Lower lobe of right lung (tissue), 2 donors: ENCODE measurements around the gene SYT1. TPM values are rescaled to one million over a fixed set of nuclear protein-coding genes. Genes with fewer than 3 reads are reported as not detected.
"Not testable (repeated sequence)": the region's sequence is repeated elsewhere in the genome, so short reads cannot be mapped to it uniquely, and the experiment has no call there.

Experiments
- ATAC-seq, 2 donors: fragments of 200-7000 bp; cut with Tn5 transposase; one replicate each; pipeline ENCODE4 v1.9.1; 2020 to 2022; ENCODE audit warnings: mild to moderate bottlenecking in 2 of 2, moderate library complexity in 2 of 2
- DNase-seq: peaks from one replicate; pipeline ENCODE4 v3.0.0-alpha.2; 2020
- H3K27ac ChIP-seq: fragments of 200-600 bp; one replicate; pipeline ENCODE4 v1.8.0; 2022
- H3K27me3 ChIP-seq: fragments of 200-600 bp; one replicate; pipeline ENCODE4 v1.8.0; 2022; ENCODE audit warnings: low read depth
- H3K36me3 ChIP-seq: fragments of 200-600 bp; one replicate; pipeline ENCODE4 v1.8.0; 2022; ENCODE audit warnings: mild to moderate bottlenecking
- H3K4me1 ChIP-seq: fragments of 200-600 bp; one replicate; pipeline ENCODE4 v1.8.0; 2022
- H3K4me3 ChIP-seq: fragments of 200-600 bp; one replicate; pipeline ENCODE4 v1.8.0; 2022; ENCODE audit warnings: mild to moderate bottlenecking
- H3K9me3 ChIP-seq: fragments of 200-600 bp; one replicate; pipeline ENCODE4 v1.8.0; 2022
- CTCF ChIP-seq: fragments of 200-600 bp; IDR thresholded peaks from one replicate; pipeline ENCODE4 v1.8.0; 2022; ENCODE audit warnings: antibody characterized with exemption, mild to moderate bottlenecking
- intact Hi-C: fragments of 100-400 bp; cut with DNase I; formaldehyde crosslinking; loops from one replicate; pipeline ENCODE4 v1.11.0; 2022
- total RNA-seq: library from RNA; stranded (reverse); fragmentation: NEBNext Ultra II Directional; extraction: Animal tissue kit (Norgen Biotek cat#: 25700); gene quantifications from one replicate; pipeline ENCODE4 v1.2.1, GENCODE V29; 2021
- donor health status: DM: no; HTN: yes; CAD: no; lungs with severe emphysema.

SYT1 gene
- total RNA-seq, 1 donor from 2014 or later, result 0.95 TPM

GRCh38 chr12:79191391-79191790 lies 326.8 kb downstream of the SYT1 start:
- no peaks in the 10 kb centered on the region for H3K9me3 ChIP-seq
- no peak for ATAC-seq
- intact Hi-C loops, result no loop called here
- H3K27ac ChIP-seq, result no peak overlapping the region
- no peaks in the 10 kb centered on the region for H3K4me1 ChIP-seq
- H3K27me3 ChIP-seq, result no peaks in the 10 kb centered on the region
- no peak for TF ChIP-seq CTCF
- DNase-seq, result no peak
- H3K4me3 ChIP-seq, result no peak overlapping the region
- H3K36me3 ChIP-seq, result no peaks in the 10 kb centered on the region

- no peak for DNase-seq
- H3K27ac ChIP-seq, result no peak overlapping the region
- no peaks in the 10 kb centered on the region for H3K36me3 ChIP-seq
- intact Hi-C loops, result no loop called here
- H3K4me3 ChIP-seq, result no peak overlapping the region
- ATAC-seq, result no peak
- H3K27me3 ChIP-seq, result no peaks in the 10 kb centered on the region
- H3K9me3 ChIP-seq, result no peaks in the 10 kb centered on the region
- H3K4me1 ChIP-seq, result no peaks in the 10 kb centered on the region
- TF ChIP-seq CTCF, result no peak
Measured at GRCh38 chr12:79194595-79194994, 330.0 kb downstream of the SYT1 start.

GRCh38 chr12:79199166-79199565 lies 334.6 kb downstream of the SYT1 start:
- H3K4me1 ChIP-seq, result no peaks in the 10 kb centered on the region
- no peaks in the 10 kb centered on the region for H3K36me3 ChIP-seq
- ATAC-seq (no peak), DNase-seq (no peak)
- TF ChIP-seq CTCF, result no peak
- H3K9me3 ChIP-seq, result no peaks in the 10 kb centered on the region
- intact Hi-C loops, result no loop called here
- H3K4me3 ChIP-seq, result no peak overlapping the region
- H3K27me3 ChIP-seq, result no peaks in the 10 kb centered on the region
- H3K27ac ChIP-seq, result no peak overlapping the region

- Histone ChIP-seq H3K4me1 (no peaks in the 10 kb centered on the region), H3K4me3 (no peak overlapping the region), H3K36me3 (no peaks in the 10 kb centered on the region), H3K27ac (no peak overlapping the region), H3K27me3 (no peaks in the 10 kb centered on the region), H3K9me3 (no peaks in the 10 kb centered on the region)
- ATAC-seq (no peak), DNase-seq (no peak)
- intact Hi-C loops, result no loop called here
- no peak for TF ChIP-seq CTCF
Measured at GRCh38 chr12:79200176-79200575, 335.6 kb downstream of the SYT1 start.

GRCh38 chr12:79203058-79203647 lies 338.6 kb downstream of the SYT1 start:
- TF ChIP-seq CTCF, result no peak
- Histone ChIP-seq H3K27me3 (no peaks in the 10 kb centered on the region), H3K9me3 (no peaks in the 10 kb centered on the region), H3K4me3 (no peak overlapping the region), H3K27ac (no peak overlapping the region), H3K36me3 (no peaks in the 10 kb centered on the region), H3K4me1 (no peaks in the 10 kb centered on the region)
- ATAC-seq (no peak), DNase-seq (no peak)
- intact Hi-C loops, result no loop called here

- ATAC-seq, result no peak
- Histone ChIP-seq H3K9me3 (no peaks in the 10 kb centered on the region), H3K4me1 (no peaks in the 10 kb centered on the region), H3K27me3 (no peaks in the 10 kb centered on the region), H3K4me3 (no peak overlapping the region), H3K27ac (no peak overlapping the region), H3K36me3 (no peaks in the 10 kb centered on the region)
- intact Hi-C loops, result no loop called here
- DNase-seq, result no peak
- no peak for TF ChIP-seq CTCF
Measured at GRCh38 chr12:79206871-79207270, 342.3 kb downstream of the SYT1 start.

GRCh38 chr12:79210403-79210802 lies 345.8 kb downstream of the SYT1 start:
- H3K4me3 ChIP-seq, intact Hi-C loops, DNase-seq, H3K27ac ChIP-seq, H3K4me1 ChIP-seq, H3K36me3 ChIP-seq, ATAC-seq, H3K27me3 ChIP-seq, H3K9me3 ChIP-seq: not testable (repeated sequence)
